Breast epithelium (tissue), 3 donors: ENCODE measurements around the gene ASTL.

Experiments used
- POLR2A ChIP-seq: fragments of 450-650 bp; IDR thresholded peaks from one replicate; pipeline ENCODE4 v1.6.1; 2016; ENCODE audit warnings: antibody characterized with exemption, mild to moderate bottlenecking, moderate library complexity
- POLR2AphosphoS5 ChIP-seq, 3 donors: sonication (generic); formaldehyde crosslinking; IDR thresholded peaks; one replicate each; pipeline ENCODE4 v1.6.1; 2017; ENCODE audit warnings: antibody characterized with exemption in 3 of 3
- TF ChIP-seq, protein P1 (sequence below), 3 donors: fragments of 450-650 bp; IDR thresholded peaks; one replicate each; pipeline ENCODE4 v1.5.1; 2016 to 2017; ENCODE audit warnings: antibody characterized with exemption in 3 of 3, mild to moderate bottlenecking in 3 of 3, moderate library complexity in 3 of 3

DNA sequence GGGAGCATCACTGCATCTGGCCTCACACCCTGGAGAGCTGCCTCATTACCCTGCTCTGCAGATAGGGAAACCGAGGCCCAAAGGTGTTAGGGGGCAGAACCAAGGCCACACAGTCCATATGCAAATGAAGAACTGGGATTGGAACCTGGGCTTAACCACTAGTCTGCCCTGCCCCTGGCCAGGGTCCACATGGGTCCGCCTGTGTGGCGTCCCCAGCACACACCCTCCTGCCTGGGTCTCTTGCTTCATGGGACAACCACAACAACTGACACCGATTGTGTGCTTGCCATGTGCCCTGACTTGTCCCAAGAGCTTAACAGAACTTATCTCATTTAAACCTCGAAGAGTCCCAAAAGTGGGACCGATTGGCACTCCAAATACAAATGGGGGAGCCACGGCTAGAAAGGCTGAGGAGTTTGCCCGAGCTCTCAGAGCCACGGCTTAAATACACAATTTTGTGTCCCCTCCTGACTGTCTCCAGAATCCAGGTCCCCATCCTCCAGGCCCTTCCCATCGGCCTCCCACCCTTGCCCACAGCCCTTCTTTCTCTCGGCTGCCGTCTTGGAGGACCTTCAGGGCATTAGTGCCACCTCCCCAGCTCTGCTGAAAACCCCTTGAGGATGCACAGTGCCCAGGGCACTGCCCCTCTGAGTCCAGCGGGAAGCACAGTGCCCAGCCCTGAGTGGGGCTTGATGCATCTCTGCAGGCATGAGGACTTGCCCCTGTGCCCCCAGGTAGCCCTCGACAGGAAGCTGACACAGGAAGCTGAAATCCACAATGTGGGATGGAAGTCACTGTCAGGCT lies 12.7 kb upstream of the ASTL start:
- no peak for TF ChIP-seq POLR2A
- TF ChIP-seq, protein P1, sequence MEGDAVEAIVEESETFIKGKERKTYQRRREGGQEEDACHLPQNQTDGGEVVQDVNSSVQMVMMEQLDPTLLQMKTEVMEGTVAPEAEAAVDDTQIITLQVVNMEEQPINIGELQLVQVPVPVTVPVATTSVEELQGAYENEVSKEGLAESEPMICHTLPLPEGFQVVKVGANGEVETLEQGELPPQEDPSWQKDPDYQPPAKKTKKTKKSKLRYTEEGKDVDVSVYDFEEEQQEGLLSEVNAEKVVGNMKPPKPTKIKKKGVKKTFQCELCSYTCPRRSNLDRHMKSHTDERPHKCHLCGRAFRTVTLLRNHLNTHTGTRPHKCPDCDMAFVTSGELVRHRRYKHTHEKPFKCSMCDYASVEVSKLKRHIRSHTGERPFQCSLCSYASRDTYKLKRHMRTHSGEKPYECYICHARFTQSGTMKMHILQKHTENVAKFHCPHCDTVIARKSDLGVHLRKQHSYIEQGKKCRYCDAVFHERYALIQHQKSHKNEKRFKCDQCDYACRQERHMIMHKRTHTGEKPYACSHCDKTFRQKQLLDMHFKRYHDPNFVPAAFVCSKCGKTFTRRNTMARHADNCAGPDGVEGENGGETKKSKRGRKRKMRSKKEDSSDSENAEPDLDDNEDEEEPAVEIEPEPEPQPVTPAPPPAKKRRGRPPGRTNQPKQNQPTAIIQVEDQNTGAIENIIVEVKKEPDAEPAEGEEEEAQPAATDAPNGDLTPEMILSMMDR (IDR thresholded peaks at IDR 0.05): no peak
- TF ChIP-seq POLR2AphosphoS5 (IDR thresholded peaks at IDR 0.05): no peak
